GM19193 (cell line): ENCODE results near the gene IQGAP2.

ENCODE experiments used
- POLR2A ChIP-seq: IDR thresholded peaks from 4 replicates; pipeline ENCODE4 v1.6.1; 2011; ENCODE audit not compliant: insufficient read depth, insufficient read length; ENCODE audit errors: extremely low read depth

IQGAP2 gene

GRCh38 chr5:76693141-76693540, 290.1 kb downstream of the IQGAP2 start:
- TF ChIP-seq POLR2A, result no peak

- TF ChIP-seq POLR2A, result no peak
Measured at GRCh38 chr5:76694317-76694716, 291.2 kb downstream of the IQGAP2 start.

GRCh38 chr5:76695346-76695745, 292.3 kb downstream of the IQGAP2 start:
- no peak for TF ChIP-seq POLR2A

- no peak for TF ChIP-seq POLR2A
Measured at GRCh38 chr5:76696251-76696650, 293.2 kb downstream of the IQGAP2 start.

GRCh38 chr5:76697670-76698069, 294.6 kb downstream of the IQGAP2 start:
- no peak for TF ChIP-seq POLR2A

GRCh38 chr5:76700571-76700970, 297.5 kb downstream of the IQGAP2 start:
- TF ChIP-seq POLR2A, result no peak

GRCh38 chr5:76701298-76701697, 298.2 kb downstream of the IQGAP2 start:
- no peak for TF ChIP-seq POLR2A

- no peak for TF ChIP-seq POLR2A
Measured at GRCh38 chr5:76703707-76704106, 300.6 kb downstream of the IQGAP2 start.

GRCh38 chr5:76704131-76704663, 301.1 kb downstream of the IQGAP2 start:
- TF ChIP-seq POLR2A, result no peak

- no peak for TF ChIP-seq POLR2A
Measured at GRCh38 chr5:76705574-76705973, 302.5 kb downstream of the IQGAP2 start.

GRCh38 chr5:76709762-76710161, 306.7 kb downstream of the IQGAP2 start:
- no peak for TF ChIP-seq POLR2A

- TF ChIP-seq POLR2A, result no peak
Measured at GRCh38 chr5:76710991-76711390, 307.9 kb downstream of the IQGAP2 start.

- no peak for TF ChIP-seq POLR2A
Measured at GRCh38 chr5:76714751-76715485, 311.8 kb downstream of the IQGAP2 start.

- no peak for TF ChIP-seq POLR2A
Measured at GRCh38 chr5:76715486-76715735, 312.3 kb downstream of the IQGAP2 start.

GRCh38 chr5:76715736-76716455, 312.8 kb downstream of the IQGAP2 start, which contains the start of gene F2R:
F2R (plus strand) TSS chr5:76716126; CDS start chr5:76716308, 182 bp downstream.
- TF ChIP-seq POLR2A, result no peak
